Skeletal muscle satellite cell (primary cell): ENCODE results near the gene BHLHA15.
"Not testable (repeated sequence)": the region's sequence is repeated elsewhere in the genome, so short reads cannot be mapped to it uniquely, and the experiment has no call there.

Source experiments
- H3K27me3 ChIP-seq: 2 replicates; pipeline ENCODE4 v1.7.0; 2013; ENCODE audit warnings: low read length; ENCODE audit not compliant: control insufficient read depth, insufficient read depth
- H3K36me3 ChIP-seq: 2 replicates; pipeline ENCODE4 v1.7.0; 2013; ENCODE audit warnings: mild to moderate bottlenecking, control low read depth, low read length; ENCODE audit not compliant: insufficient read depth
- H3K4me1 ChIP-seq: 2 replicates; pipeline ENCODE4 v1.7.0; 2013; ENCODE audit warnings: low read length; ENCODE audit not compliant: control insufficient read depth, insufficient read depth
- H3K4me2 ChIP-seq: 2 replicates; pipeline ENCODE4 v1.7.0; 2013; ENCODE audit warnings: mild to moderate bottlenecking, low read length
- H3K4me3 ChIP-seq: 2 replicates; pipeline ENCODE4 v1.7.0; 2013; ENCODE audit warnings: low read length
- H3K9ac ChIP-seq: 2 replicates; pipeline ENCODE4 v1.7.0; 2013; ENCODE audit warnings: mild to moderate bottlenecking, low read depth, low read length, moderate library complexity
- H3K9me3 ChIP-seq: replicated peaks from 2 replicates; pipeline ENCODE4 v1.7.0; 2013; ENCODE audit warnings: mild to moderate bottlenecking, control low read depth, low read length

Gene BHLHA15

DNA sequence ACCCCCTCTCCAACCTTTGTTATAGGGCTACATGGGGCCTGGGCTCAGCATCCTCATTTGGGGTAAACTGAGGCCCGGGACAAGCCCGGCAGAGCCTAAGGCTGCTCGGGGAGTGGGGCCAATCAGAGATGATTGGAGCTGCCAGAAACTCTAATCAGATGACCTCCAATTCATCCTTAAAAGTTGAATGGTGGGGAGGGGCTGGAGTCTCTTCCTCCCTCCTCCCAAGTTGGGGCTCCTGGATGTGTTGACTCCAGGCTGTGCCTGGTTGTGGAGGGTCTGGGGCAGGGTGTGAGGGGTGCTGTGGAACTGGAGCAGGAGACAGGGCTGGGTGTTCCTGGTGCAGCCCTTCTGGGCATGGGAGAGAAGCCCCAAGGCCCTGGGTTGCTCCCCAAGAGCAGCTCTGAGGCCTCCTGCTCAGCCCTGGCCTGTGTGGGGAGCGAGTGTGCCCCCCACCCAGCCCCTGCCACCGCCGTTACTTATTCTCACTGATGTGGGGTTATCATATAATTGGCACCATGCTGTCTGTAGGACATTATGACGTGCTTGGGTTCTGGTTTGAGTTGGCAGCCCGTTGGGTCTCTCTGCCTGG, 2.2 kb downstream of the BHLHA15 start:
- Histone ChIP-seq H3K4me3 (no peak overlapping the region), H3K9me3 (no peaks in the 10 kb centered on the region), H3K36me3 (no peaks in the 10 kb centered on the region), H3K9ac (no peak overlapping the region), H3K27me3 (no peaks in the 10 kb centered on the region), H3K4me1 (no peaks in the 10 kb centered on the region), H3K4me2 (no peak overlapping the region)

DNA sequence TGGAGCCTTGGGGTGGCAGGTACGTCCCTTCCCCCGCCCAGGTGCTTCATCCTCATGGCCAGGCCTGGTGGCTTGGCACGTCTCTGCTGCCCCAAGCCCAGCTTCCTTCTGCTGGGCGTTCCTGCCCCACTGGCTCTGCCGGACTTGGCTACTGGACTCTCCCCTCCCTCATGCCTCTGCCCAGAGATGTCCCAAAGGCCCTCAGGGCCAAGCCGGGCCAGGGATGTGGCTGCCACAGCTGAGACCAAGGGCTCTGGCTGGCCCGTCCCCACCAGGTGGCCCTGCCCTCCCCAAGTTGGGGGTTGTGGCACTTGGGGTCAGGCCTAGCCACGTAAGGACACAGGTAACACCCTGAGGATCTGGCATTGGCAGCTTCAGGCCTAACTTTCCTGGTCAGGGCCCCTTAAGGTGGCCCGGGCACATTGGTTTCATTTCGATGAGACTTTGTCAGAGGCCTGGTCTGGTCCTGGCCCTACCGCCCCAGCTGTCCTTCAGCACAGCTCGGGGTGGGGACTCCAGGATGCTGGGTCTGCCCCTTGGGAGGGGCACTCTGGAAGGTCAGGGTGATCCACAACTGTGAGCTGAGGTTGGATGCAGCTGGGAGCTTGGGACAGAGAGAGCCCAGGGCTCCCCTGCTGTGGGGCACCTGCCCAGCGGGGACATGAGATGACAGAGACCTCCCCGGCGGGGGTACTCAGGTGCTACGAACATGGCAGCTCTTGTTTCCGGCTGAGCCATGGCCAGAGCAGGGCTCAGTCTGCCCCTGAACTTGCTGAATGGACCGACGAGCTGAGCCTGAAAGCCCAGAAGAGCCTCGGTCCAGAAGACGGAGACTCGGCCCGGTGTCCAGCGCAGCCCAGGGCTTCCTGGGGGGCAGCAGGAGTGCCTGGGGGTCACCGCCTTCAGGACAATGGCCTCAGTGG, 2.9 kb downstream of the BHLHA15 start:
- no peak overlapping the region for H3K4me3 ChIP-seq
- H3K9ac ChIP-seq, result no peak overlapping the region
- no peaks in the 10 kb centered on the region for H3K36me3 ChIP-seq

DNA sequence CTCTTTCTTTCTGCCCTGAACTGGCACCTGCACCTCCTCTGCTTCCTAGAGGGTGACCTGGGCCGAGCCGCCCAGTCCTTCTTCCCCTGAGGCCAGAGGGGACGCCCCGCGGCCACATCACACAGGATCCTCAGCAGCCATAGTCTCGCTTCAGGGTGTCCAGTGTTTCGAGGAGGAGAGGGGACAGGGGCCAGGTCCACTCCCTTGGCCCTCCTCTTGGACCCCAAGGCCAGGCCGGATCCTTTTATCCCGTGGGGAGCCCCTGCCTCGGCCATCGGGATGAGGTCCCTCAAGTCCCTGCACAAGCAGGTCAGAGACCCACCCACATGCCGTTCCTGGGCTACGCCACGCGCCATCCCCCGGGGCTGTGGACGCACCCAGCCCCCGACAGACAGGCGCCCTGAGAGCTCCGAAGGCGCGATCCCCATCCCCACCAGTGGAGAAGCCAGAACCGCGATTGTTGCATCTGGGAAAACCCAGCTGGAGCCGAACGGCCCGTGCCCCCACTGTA, 3.6 kb downstream of the BHLHA15 start:
- no peak overlapping the region for H3K9ac ChIP-seq
- H3K27me3 ChIP-seq, result no peaks in the 10 kb centered on the region
- H3K4me3 ChIP-seq, result no peak overlapping the region
- no peak overlapping the region for H3K4me2 ChIP-seq
- no peaks in the 10 kb centered on the region for H3K9me3 ChIP-seq
- no peaks in the 10 kb centered on the region for H3K36me3 ChIP-seq
- H3K4me1 ChIP-seq, result no peaks in the 10 kb centered on the region

More for the DNA sequence above, 2.9 kb downstream of the BHLHA15 start:
- no peaks in the 10 kb centered on the region for H3K4me1 ChIP-seq
- H3K4me2 ChIP-seq, result no peak overlapping the region
- no peaks in the 10 kb centered on the region for H3K9me3 ChIP-seq
- no peaks in the 10 kb centered on the region for H3K27me3 ChIP-seq

GRCh38 chr7:98215561-98216495, 4.6 kb downstream of the BHLHA15 start:
- no peaks in the 10 kb centered on the region for H3K36me3 ChIP-seq
- no peaks in the 10 kb centered on the region for H3K27me3 ChIP-seq
- H3K4me2 ChIP-seq, result no peak overlapping the region
- H3K9me3 ChIP-seq, result no peaks in the 10 kb centered on the region
- no peak overlapping the region for H3K9ac ChIP-seq
- no peak overlapping the region for H3K4me3 ChIP-seq
- H3K4me1 ChIP-seq, result no peaks in the 10 kb centered on the region

DNA sequence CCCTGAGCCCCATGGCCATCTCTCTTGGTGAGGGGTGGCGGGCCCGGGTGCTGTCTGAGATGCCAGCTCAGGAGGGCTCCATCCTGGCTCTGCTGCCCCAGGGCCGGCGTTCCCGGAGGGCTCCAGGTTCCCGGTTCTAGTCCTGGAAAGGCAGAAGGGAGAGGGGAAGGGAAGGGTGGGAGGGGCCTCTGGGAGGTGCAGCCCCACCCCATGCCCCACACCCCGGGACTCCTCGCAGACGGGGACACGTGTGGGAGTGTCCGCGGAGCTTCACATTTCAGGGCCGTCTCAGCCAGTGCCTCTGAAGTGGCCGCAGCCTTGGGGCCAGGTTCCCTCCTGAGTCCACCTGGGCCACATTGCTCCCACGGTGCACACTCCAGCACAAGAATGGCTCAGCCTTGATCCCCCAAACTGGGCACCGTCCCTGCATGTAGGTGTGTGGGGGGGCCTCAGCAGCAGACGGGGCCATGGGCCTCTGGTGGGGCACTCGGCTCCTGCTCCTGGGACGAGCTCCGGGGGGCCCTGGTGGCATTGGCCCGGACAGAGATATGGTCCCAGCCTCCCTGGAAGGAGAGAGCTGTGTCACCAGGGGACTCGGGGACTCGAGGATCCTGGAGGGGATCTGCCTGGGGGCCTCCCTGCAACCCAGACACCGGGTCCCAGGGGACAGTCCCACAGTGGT, 5.8 kb downstream of the BHLHA15 start:
- no peak overlapping the region for H3K4me2 ChIP-seq
- no peaks in the 10 kb centered on the region for H3K27me3 ChIP-seq
- peaks cover 4% of the 10 kb centered on the region for H3K36me3 ChIP-seq
- no peak overlapping the region for H3K4me3 ChIP-seq
- H3K4me1 ChIP-seq, result no peaks in the 10 kb centered on the region
- H3K9me3 ChIP-seq, result no peaks in the 10 kb centered on the region
- H3K9ac ChIP-seq, result no peak overlapping the region

GRCh38 chr7:98217623-98218582, 6.7 kb downstream of the BHLHA15 start:
- H3K27me3 ChIP-seq, result no peaks in the 10 kb centered on the region
- H3K9me3 ChIP-seq, result no peaks in the 10 kb centered on the region
- no peaks in the 10 kb centered on the region for H3K4me1 ChIP-seq
- H3K9ac ChIP-seq, result no peak overlapping the region
- no peak overlapping the region for H3K4me3 ChIP-seq
- peaks cover 4% of the 10 kb centered on the region for H3K36me3 ChIP-seq
- H3K4me2 ChIP-seq, result no peak overlapping the region

GRCh38 chr7:98219382-98219781, 8.1 kb downstream of the BHLHA15 start:
- not testable (repeated sequence) for H3K9ac ChIP-seq, H3K27me3 ChIP-seq, H3K36me3 ChIP-seq

DNA sequence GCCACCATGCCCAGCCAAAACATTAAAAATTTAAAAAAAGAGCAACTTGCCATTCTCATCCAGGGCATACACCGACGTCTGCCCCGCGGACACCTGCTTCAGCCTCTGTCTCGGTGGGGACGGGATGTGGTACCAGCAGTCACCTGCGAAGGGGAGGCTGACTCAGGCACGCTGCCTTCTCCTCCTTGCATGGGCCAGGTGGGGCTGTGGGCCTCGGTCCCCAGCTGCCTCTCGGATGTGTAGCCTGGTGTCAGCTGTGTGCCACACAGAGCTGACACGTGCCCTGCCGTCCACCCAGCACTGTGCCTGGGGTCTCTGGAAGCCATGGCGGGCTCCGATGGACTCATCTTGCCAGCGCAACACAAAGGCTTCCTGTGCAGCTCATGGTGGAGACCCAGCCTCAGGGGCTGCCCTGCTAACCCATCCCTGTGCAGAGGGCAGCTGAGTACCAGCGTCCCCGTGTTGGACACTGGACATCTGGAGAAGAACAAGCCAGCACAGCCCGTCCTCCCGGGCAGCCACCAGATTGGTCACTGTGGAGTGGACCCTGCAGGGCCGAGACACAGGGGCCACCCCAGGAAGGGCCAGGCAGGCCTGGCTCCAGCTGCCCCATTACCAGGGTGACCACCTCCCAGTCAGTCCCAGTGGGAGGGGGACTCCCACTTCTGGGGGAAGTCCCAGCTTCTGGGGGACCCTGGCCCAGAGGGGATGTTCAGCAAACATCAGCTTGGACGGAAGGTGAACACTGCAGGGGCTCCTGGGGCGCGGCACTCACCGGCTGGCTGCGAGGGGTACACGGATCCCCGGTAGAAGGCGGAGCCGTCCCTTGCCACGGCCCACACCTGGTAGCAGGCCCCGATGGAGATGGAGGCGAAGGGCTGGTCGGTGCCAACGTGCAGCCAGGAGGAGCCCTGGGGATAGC, 10.6 kb downstream of the BHLHA15 start:
- Histone ChIP-seq H3K4me2 (no peak overlapping the region), H3K36me3 (peaks cover 4% of the 10 kb centered on the region), H3K9me3 (no peaks in the 10 kb centered on the region), H3K4me1 (no peaks in the 10 kb centered on the region), H3K9ac (no peak overlapping the region), H3K4me3 (no peak overlapping the region), H3K27me3 (no peaks in the 10 kb centered on the region)

More at GRCh38 chr7:98219382-98219781, 8.1 kb downstream of the BHLHA15 start:
- not testable (repeated sequence) for H3K4me3 ChIP-seq, H3K4me1 ChIP-seq, H3K9me3 ChIP-seq, H3K4me2 ChIP-seq

GRCh38 chr7:98222533-98223195, 11.4 kb downstream of the BHLHA15 start:
- Histone ChIP-seq H3K9ac (no peak overlapping the region), H3K27me3 (no peaks in the 10 kb centered on the region), H3K4me2 (no peak overlapping the region), H3K4me3 (no peak overlapping the region), H3K36me3 (peaks cover 4% of the 10 kb centered on the region), H3K9me3 (no peaks in the 10 kb centered on the region), H3K4me1 (no peaks in the 10 kb centered on the region)
